Stimulated activated CD8-positive, alpha-beta memory T cell treated with anti-CD3 and anti-CD28 coated beads, Interleukin-7, amount 100 ng/mL, for 4 hours (primary cell): ENCODE results near the gene CABP2.
"Not testable (repeated sequence)": the region's sequence is repeated elsewhere in the genome, so short reads cannot be mapped to it uniquely, and the experiment has no call there.

Experiments used
- DNase-seq, 2 donors: peaks; one replicate each; pipeline ENCODE4 v3.0.0-alpha.2; 2020; ENCODE audit warnings: low read depth in 2 of 2

Gene CABP2

DNA sequence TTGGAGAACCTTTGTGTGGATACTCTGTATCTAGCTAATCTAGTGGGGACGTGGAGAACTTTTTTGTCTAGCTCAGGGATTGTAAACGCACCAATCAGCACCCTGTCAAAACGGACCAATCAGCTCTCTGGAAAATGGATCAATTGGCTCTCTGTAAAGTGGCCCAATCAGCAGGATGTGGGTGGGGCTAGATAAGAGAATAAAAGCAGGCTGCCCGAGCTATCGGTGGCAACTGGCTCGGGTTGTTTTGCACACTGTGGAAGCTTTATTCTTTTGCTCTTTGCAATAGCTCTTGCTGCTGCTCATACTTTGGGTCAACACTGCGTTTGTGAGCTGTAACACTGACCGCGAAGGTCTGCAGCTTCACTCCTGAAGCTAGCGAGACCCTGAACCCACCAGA, 46.6 kb downstream of the CABP2 start:
- DNase-seq: not testable (repeated sequence)

- DNase-seq: no peak
Measured at GRCh38 chr11:67472882-67473281, 50.4 kb downstream of the CABP2 start.

- no peak for DNase-seq
Measured at GRCh38 chr11:67470337-67471002, 52.8 kb downstream of the CABP2 start.

- DNase-seq: no peak
Measured at GRCh38 chr11:67469508-67469811, 53.8 kb downstream of the CABP2 start.
